Endothelial cell of coronary artery (primary cell): ENCODE measurements around the gene SERF1B. TPM values are rescaled to one million over a fixed set of nuclear protein-coding genes. Genes with fewer than 3 reads are reported as not detected.

Source experiments
- total RNA-seq: library from RNA; depleted of rRNA; stranded (reverse); fragments of >200 nt; gene quantifications from 2 replicates; pipeline ENCODE4 v1.2.3, GENCODE V29; 2014

SERF1B gene
- total RNA-seq, result 31.2 and 38.2 TPM in 2 replicates

DNA sequence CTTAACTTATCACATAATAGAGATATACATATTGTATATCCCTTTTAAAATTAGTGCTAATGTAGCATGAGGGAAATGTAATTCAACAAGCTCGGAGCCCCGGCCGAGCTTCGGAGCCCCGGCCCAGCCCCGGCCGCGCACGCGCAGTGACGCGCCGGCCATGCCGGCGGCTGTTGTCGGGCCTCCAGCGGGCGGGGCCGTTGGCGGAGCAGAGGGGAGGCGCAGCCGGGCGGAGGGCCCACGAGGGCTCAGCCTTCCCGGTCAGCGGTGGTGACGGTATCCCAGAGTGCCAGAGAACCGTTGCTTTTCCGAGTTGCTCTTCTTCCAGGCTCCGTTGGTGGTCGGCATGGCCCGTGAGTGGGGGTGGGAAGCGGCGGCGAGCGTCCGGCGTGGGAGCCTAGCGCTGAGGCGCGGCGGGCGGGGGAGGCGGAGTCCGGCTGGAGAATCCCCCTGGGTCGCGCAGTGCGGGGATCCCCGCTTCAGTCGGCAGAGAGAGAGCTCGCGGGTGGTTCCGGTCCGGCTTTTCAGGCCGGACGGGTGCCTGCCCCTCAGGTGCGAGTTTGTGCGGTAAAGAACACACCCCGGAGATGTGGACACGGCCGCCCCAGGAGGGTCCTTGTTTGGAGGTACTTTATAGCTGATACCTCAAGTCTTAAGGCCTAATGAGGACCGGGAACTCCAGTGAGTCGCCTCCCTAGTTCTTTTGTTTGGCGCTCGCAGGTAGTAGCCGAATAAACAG, at the start of gene SERF1B:
Gene SERF1B (plus strand): TSS at position 146 of the 739 bp plus-strand sequence. CDS start 201 bp downstream, at position 347.

Other genes starting within 250 kb of the SERF1B start
- 20.2 and 33.3 TPM in 2 replicates for gene SMN2, start 24.4 kb downstream of the SERF1B start, total RNA-seq